OCI-LY3 (cell line): Measurements from ENCODE around the gene PILRA.

Experiments
- H2AFZ ChIP-seq: fragments of 200-600, 300-600 bp; shearing (Covaris generic); 2 replicates; pipeline ENCODE4 v1.6.0; 2014; ENCODE audit warnings: antibody characterized with exemption, low read depth, low read length
- H3K27ac ChIP-seq: fragments of 200-600, 300-600 bp; sonication (generic); 2 replicates; pipeline ENCODE4 v1.5.1; 2014; ENCODE audit warnings: mild to moderate bottlenecking, low read length, moderate library complexity, mixed read lengths
- H3K27me3 ChIP-seq: fragments of 200-600, 300-600 bp; sonication (generic); 2 replicates; pipeline ENCODE4 v1.6.1; 2014; ENCODE audit warnings: low read depth, low read length, mixed read lengths
- H3K36me3 ChIP-seq: fragments of 200-600, 300-600 bp; sonication (generic); replicated peaks from 2 replicates; pipeline ENCODE3; 2014; ENCODE audit warnings: low read depth, low read length, mixed read lengths
- H3K4me1 ChIP-seq: fragments of 300-600, 200-600 bp; sonication (generic); 2 replicates; pipeline ENCODE4 v1.6.1; 2014; ENCODE audit warnings: low read length, mixed read lengths
- H3K4me2 ChIP-seq: fragments of 200-600, 300-600 bp; sonication (generic); 2 replicates; pipeline ENCODE4 v1.6.1; 2014; ENCODE audit warnings: low read length, mixed read lengths
- H3K4me3 ChIP-seq: fragments of 300-600, 200-600 bp; sonication (generic); 2 replicates; pipeline ENCODE4 v1.5.1; 2014; ENCODE audit warnings: antibody characterized with exemption, mild to moderate bottlenecking, low read length, moderate library complexity
- H3K79me2 ChIP-seq: fragments of 300-600, 200-600 bp; shearing (Covaris generic); 2 replicates; pipeline ENCODE4 v1.6.1; 2014; ENCODE audit warnings: mild to moderate bottlenecking, low read length, mixed read lengths
- H3K9ac ChIP-seq: fragments of 300-600, 200-600 bp; shearing (Covaris generic); 2 replicates; pipeline ENCODE4 v1.6.0; 2014; ENCODE audit warnings: mild to moderate bottlenecking, low read length, moderate library complexity
- H3K9me3 ChIP-seq: fragments of 200-600, 300-600 bp; shearing (Covaris generic); 2 replicates; pipeline ENCODE4 v1.6.1; 2014; ENCODE audit warnings: low read length, mixed read lengths; ENCODE audit not compliant: insufficient read depth
- H4K20me1 ChIP-seq: fragments of 200-600, 300-600 bp; sonication (generic); 2 replicates; pipeline ENCODE4 v1.6.1; 2016; ENCODE audit warnings: low read length, mixed read lengths; ENCODE audit not compliant: insufficient read depth
- CTCF ChIP-seq: fragments of 200-600, 300-600 bp; sonication (generic); IDR thresholded peaks from 2 replicates; pipeline ENCODE4 v1.5.1; 2014; ENCODE audit warnings: antibody characterized with exemption, low read length, low read depth
- EZH2phosphoT487 ChIP-seq: fragments of 200-600 bp; shearing (Covaris generic); IDR thresholded peaks from 2 replicates; pipeline ENCODE4 v1.6.1; 2018; ENCODE audit warnings: antibody characterized with exemption, mixed run types, low read depth

Gene PILRA

GRCh38 chr7:100429637-100430492 lies 56.6 kb downstream of the PILRA start, which contains the start of gene MEPCE:
Gene MEPCE, plus strand, starts transcription at chr7:100429831. Its CDS starts 188 bp downstream, at chr7:100430019.
- Histone ChIP-seq H2AFZ (0 out of 2 replicates have a peak within 1 kb of the TSS, but pooled peaks have one; percentile 33), H3K4me3 (peak within 1 kb of the TSS; percentile 86), H3K4me2 (peak within 1 kb of the TSS; percentile 82), H3K9ac (peak within 1 kb of the TSS; percentile 99), H3K36me3 (peaks cover 39% of the 10 kb centered on the region), H3K27ac (peak within 1 kb of the TSS; percentile 96), H3K4me1 (peaks cover 43% of the 10 kb centered on the region), H3K79me2 (peaks cover 54% of the 10 kb centered on the region), H3K9me3 (no peaks in the 10 kb centered on the region), H3K27me3 (no peaks in the 10 kb centered on the region), H4K20me1 (peaks cover 26% of the 10 kb centered on the region)
- no peak for TF ChIP-seq EZH2phosphoT487
- no peak for TF ChIP-seq CTCF

- H3K4me3 ChIP-seq, result peak overlapping the region; percentile 86
- H3K36me3 ChIP-seq, result peaks cover 42% of the 10 kb centered on the region
- TF ChIP-seq EZH2phosphoT487 (no peak), CTCF (no peak)
- H3K9ac ChIP-seq, result peak overlapping the region; percentile 99
- peak overlapping the region; percentile 96 for H3K27ac ChIP-seq
- no peaks in the 10 kb centered on the region for H3K9me3 ChIP-seq
- H2AFZ ChIP-seq, result no peak overlapping the region
- peaks cover 62% of the 10 kb centered on the region for H3K79me2 ChIP-seq
- H3K4me1 ChIP-seq, result peaks cover 48% of the 10 kb centered on the region
- no peaks in the 10 kb centered on the region for H3K27me3 ChIP-seq
- peaks cover 26% of the 10 kb centered on the region for H4K20me1 ChIP-seq
- peak overlapping the region; percentile 82 for H3K4me2 ChIP-seq
These were observed 57.4 kb downstream of the PILRA start for GRCh38 chr7:100430493-100431285.

GRCh38 chr7:100431286-100431735 lies 58.0 kb downstream of the PILRA start:
- Histone ChIP-seq H3K4me3 (peak overlapping the region; percentile 86), H3K9ac (no peak overlapping the region), H4K20me1 (peaks cover 26% of the 10 kb centered on the region), H3K9me3 (no peaks in the 10 kb centered on the region), H3K79me2 (peaks cover 68% of the 10 kb centered on the region), H3K36me3 (peaks cover 42% of the 10 kb centered on the region), H3K27me3 (no peaks in the 10 kb centered on the region), H3K4me2 (peak overlapping the region; percentile 82), H3K4me1 (peaks cover 48% of the 10 kb centered on the region), H3K27ac (peak overlapping the region; percentile 96), H2AFZ (no peak overlapping the region)
- TF ChIP-seq EZH2phosphoT487 (no peak), CTCF (no peak)

GRCh38 chr7:100432053-100432452 lies 58.8 kb downstream of the PILRA start:
- Histone ChIP-seq H3K36me3 (peaks cover 42% of the 10 kb centered on the region), H3K79me2 (peaks cover 68% of the 10 kb centered on the region), H3K9ac (no peak overlapping the region), H4K20me1 (peaks cover 26% of the 10 kb centered on the region), H3K4me3 (no peak overlapping the region), H3K9me3 (no peaks in the 10 kb centered on the region), H3K27ac (peak overlapping the region; percentile 3; the same call in 1 of the 2 replicates), H3K27me3 (no peaks in the 10 kb centered on the region), H3K4me1 (peaks cover 49% of the 10 kb centered on the region), H3K4me2 (peak overlapping the region; percentile 82), H2AFZ (no peak overlapping the region)
- TF ChIP-seq CTCF (no peak), EZH2phosphoT487 (no peak)
